Caco-2 (cell line): ENCODE data around the gene CFAP61. TPM values are rescaled to one million over a fixed set of nuclear protein-coding genes. Genes with fewer than 3 reads are reported as not detected.

Experiments used
- BruUV-seq: library from RNA; stranded (reverse); fragments of 400-500 nt; replicated peaks from 2 replicates; lab custom pipeline; 2021; lab: Mats Ljungman, UMichigan
- CTCF ChIA-PET: fragments of 300-600 bp; sonication (Branson Sonifier 250); formaldehyde crosslinking; loops from one replicate; lab custom pipeline; 2022; ENCODE audit warnings: antibody characterized with exemption; lab: Charles Lee
- POLR2A ChIA-PET: fragments of 300-600 bp; sonication (Branson Sonifier 250); formaldehyde crosslinking; loops from one replicate; lab custom pipeline; 2022; ENCODE audit warnings: antibody characterized with exemption; lab: Charles Lee
- DNase-seq, 2 experiments: peaks; one replicate each; pipeline versions ENCODE4 v3.0.0 to v3.0.0-alpha.2; 2020 to 2022
- H3K27me3 ChIP-seq: replicated peaks from 2 replicates; pipeline ENCODE4 v1.6.0; 2011; ENCODE audit warnings: low read length; ENCODE audit not compliant: control insufficient read depth, insufficient read depth
- H3K36me3 ChIP-seq: 2 replicates; pipeline ENCODE4 v1.5.1; 2011; ENCODE audit warnings: low read length; ENCODE audit not compliant: control insufficient read depth, insufficient read depth
- H3K4me1 ChIP-seq: fragments of 250-450 bp; sonication (Bioruptor Pico); 2 replicates; pipeline ENCODE4 v1.5.1; 2020; ENCODE audit warnings: mild to moderate bottlenecking
- H3K4me3 ChIP-seq: 2 replicates; pipeline ENCODE4 v1.5.1; 2011; ENCODE audit warnings: low read depth, mild to moderate bottlenecking, control low read depth, low read length
- H3K9me3 ChIP-seq: fragments of 250-450 bp; sonication (Bioruptor Pico); 2 replicates; pipeline ENCODE4 v1.5.1; 2020; ENCODE audit warnings: mild to moderate bottlenecking, moderate library complexity
- H3K27ac Mint-ChIP-seq: one replicate; pipeline ENCODE4 v1.8.0; 2022; ENCODE audit warnings: mixed read lengths; ENCODE audit not compliant: unreplicated experiment
- H3K27me3 Mint-ChIP-seq: one replicate; pipeline ENCODE4 v1.8.0; 2022; ENCODE audit warnings: mixed read lengths; ENCODE audit not compliant: insufficient read depth, unreplicated experiment
- H3K36me3 Mint-ChIP-seq: one replicate; pipeline ENCODE4 v1.8.0; 2022; ENCODE audit warnings: mild to moderate bottlenecking, mixed read lengths; ENCODE audit not compliant: insufficient read depth, unreplicated experiment
- H3K4me1 Mint-ChIP-seq: one replicate; pipeline ENCODE4 v1.8.0; 2022; ENCODE audit warnings: low read depth, mixed read lengths; ENCODE audit not compliant: unreplicated experiment
- H3K4me3 Mint-ChIP-seq: one replicate; pipeline ENCODE4 v1.8.0; 2022; ENCODE audit warnings: mild to moderate bottlenecking, moderate library complexity, mixed read lengths; ENCODE audit not compliant: unreplicated experiment
- H3K9me3 Mint-ChIP-seq: one replicate; pipeline ENCODE4 v1.8.0; 2022; ENCODE audit warnings: mixed read lengths; ENCODE audit not compliant: unreplicated experiment
- intact Hi-C: fragments of 100-400 bp; cut with micrococcal nuclease; formaldehyde crosslinking; loops from one replicate; pipeline ENCODE4 v1.10.0; 2022; ENCODE audit not compliant: unreplicated experiment
- total RNA-seq: library from RNA; stranded (reverse); gene quantifications from 2 replicates; pipeline ENCODE4 v1.2.3, GENCODE V29; 2022
- TF ChIP-seq, protein P1 (sequence below), 2 experiments: fragments of 200-600 bp in 1 of 2; IDR thresholded peaks; 1 replicate in 1 of 2; 2 replicates in 1 of 2; pipeline versions ENCODE4 v1.5.1 to v1.8.0; 2011 to 2022; ENCODE audit warnings: antibody characterized with exemption in 1 of 2, control low read depth in 1 of 2, inconsistent platforms in 1 of 2, low read depth in 1 of 2, low read length in 1 of 2, mild to moderate bottlenecking in 1 of 2, moderate library complexity in 1 of 2; ENCODE audit not compliant: insufficient read depth in 1 of 2, severe bottlenecking in 1 of 2, unreplicated experiment in 1 of 2

The CFAP61 gene
- total RNA-seq, 1 experiment from 2014 or later, result not detected

DNA sequence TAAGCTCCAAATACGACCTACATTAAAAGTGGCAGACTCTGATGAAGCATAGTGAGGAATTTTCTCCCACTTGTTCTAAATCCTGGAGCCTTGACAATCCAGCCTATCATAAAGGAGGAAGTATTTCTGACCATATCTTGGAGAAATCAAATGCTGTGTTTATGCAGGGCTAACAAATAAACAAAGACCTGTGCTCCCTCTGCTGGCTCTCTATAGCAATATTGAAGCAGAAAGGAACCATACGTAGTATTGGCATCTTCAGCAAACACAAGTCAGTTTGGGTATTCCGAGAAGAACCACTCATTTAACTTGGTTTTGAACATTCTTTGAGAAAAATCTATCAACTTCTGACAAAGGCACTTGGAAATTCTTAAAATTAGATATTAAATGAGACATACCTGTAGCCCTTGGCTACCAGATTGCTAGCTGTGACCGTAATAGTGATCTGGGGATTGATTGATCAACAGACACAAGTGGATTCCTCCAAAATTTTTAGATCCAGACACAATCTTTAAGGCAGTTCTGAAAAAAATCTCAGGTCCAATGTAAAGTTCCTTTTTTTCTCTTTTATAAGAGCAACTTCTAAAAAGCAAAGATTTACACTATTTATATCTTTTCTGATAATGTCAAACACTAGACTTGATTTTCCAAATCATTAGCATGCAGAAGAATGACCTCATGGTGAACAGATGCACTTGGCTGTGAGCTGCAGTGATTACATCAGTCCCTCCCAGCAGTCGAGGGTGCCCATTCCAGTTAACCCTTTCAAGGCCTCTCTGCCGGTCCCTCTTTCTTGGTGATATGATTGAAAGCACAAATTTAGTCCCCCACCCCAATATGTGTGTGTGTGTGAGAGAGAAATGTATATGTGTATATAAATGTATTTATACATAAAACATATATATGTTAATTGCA lies 355.8 kb downstream of the CFAP61 start:
- no peak overlapping the region for H3K4me3 ChIP-seq
- ChIA-PET CTCF (no interaction called here), POLR2A (no interaction called here)
- H3K4me1 ChIP-seq, result no peaks in the 10 kb centered on the region
- Mint-ChIP-seq H3K27me3 (no peaks in the 10 kb centered on the region), H3K4me3 (no peak overlapping the region), H3K9me3 (no peaks in the 10 kb centered on the region), H3K4me1 (no peaks in the 10 kb centered on the region), H3K27ac (no peak overlapping the region), H3K36me3 (peaks cover 4% of the 10 kb centered on the region)
- no TSS peak for BruUV-seq
- H3K36me3 ChIP-seq, result no peaks in the 10 kb centered on the region; the same call in 1 of the 2 replicates
- intact Hi-C loops, result loop anchor here (5.0 kb wide), 1 partner anchor 46 kb away; no protein-coding TSS in a partner anchor
- no peaks in the 10 kb centered on the region for H3K9me3 ChIP-seq
- DNase-seq, result no peak
- TF ChIP-seq, protein P1, sequence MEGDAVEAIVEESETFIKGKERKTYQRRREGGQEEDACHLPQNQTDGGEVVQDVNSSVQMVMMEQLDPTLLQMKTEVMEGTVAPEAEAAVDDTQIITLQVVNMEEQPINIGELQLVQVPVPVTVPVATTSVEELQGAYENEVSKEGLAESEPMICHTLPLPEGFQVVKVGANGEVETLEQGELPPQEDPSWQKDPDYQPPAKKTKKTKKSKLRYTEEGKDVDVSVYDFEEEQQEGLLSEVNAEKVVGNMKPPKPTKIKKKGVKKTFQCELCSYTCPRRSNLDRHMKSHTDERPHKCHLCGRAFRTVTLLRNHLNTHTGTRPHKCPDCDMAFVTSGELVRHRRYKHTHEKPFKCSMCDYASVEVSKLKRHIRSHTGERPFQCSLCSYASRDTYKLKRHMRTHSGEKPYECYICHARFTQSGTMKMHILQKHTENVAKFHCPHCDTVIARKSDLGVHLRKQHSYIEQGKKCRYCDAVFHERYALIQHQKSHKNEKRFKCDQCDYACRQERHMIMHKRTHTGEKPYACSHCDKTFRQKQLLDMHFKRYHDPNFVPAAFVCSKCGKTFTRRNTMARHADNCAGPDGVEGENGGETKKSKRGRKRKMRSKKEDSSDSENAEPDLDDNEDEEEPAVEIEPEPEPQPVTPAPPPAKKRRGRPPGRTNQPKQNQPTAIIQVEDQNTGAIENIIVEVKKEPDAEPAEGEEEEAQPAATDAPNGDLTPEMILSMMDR (IDR thresholded peaks at IDR 0.05; ENCODE audit: insufficient read depth in 1 of 2, low read depth in 1 of 2, low read length in 1 of 2, severe bottlenecking in 1 of 2, unreplicated experiment in 1 of 2), result peak in 1 of 2 experiments; percentile 37
- H3K27me3 ChIP-seq, result no peaks in the 10 kb centered on the region

DNA sequence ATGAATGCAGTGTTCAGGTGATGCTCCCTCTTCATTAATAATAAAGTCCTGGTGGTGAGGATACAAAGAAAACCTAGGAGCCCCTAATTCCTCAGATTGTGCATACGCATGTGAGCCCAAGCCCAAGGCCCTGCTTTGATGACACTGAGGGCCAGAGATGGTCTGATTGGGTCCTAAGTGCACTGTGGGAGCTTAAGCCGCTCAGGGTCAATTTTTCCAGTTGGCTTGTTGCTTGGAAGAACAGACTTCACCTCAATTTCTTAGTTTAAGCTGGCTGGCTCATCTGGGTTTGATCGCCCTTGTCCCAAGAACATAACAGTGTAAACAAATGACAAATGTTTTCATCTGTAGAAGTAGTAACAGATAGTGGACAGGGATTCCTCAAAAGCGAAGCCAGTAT lies 357.0 kb downstream of the CFAP61 start:
- TF ChIP-seq, protein P1 (IDR thresholded peaks at IDR 0.05; ENCODE audit: insufficient read depth in 1 of 2, low read depth in 1 of 2, low read length in 1 of 2, severe bottlenecking in 1 of 2, unreplicated experiment in 1 of 2), result no peak
- Histone ChIP-seq H3K4me3 (no peak overlapping the region), H3K9me3 (no peaks in the 10 kb centered on the region), H3K4me1 (no peaks in the 10 kb centered on the region), H3K27me3 (no peaks in the 10 kb centered on the region), H3K36me3 (no peaks in the 10 kb centered on the region; the same call in 1 of the 2 replicates)
- Mint-ChIP-seq H3K27ac (no peak overlapping the region), H3K4me1 (no peaks in the 10 kb centered on the region), H3K4me3 (no peak overlapping the region), H3K36me3 (peaks cover 4% of the 10 kb centered on the region), H3K9me3 (no peaks in the 10 kb centered on the region), H3K27me3 (no peaks in the 10 kb centered on the region)
- CTCF ChIA-PET, result no interaction called here
- POLR2A ChIA-PET, result no interaction called here
- intact Hi-C loops, result loop anchor here (5.0 kb wide), 1 partner anchor 47 kb away; no protein-coding TSS in a partner anchor
- BruUV-seq, result no TSS peak
- no peak for DNase-seq

Other genes with a start within 250 kb of the CFAP61 start
- gene NAA20, start 35.2 kb upstream of the CFAP61 start, total RNA-seq, result 77.5 and 81.5 TPM in 2 replicates
- 27.0 and 30.6 TPM in 2 replicates for gene CRNKL1, start 66 bp upstream of the CFAP61 start, total RNA-seq